GM12873 (cell line): ENCODE results near the gene ZNF18.

ENCODE experiments used
- TF ChIP-seq, protein P1 (sequence below): IDR thresholded peaks from 2 replicates; pipeline ENCODE4 v1.5.1; 2012; ENCODE audit warnings: low read depth, mild to moderate bottlenecking, moderate library complexity, low read length, control low read depth; ENCODE audit not compliant: insufficient read depth; ENCODE audit errors: missing control alignments

ZNF18 gene

DNA sequence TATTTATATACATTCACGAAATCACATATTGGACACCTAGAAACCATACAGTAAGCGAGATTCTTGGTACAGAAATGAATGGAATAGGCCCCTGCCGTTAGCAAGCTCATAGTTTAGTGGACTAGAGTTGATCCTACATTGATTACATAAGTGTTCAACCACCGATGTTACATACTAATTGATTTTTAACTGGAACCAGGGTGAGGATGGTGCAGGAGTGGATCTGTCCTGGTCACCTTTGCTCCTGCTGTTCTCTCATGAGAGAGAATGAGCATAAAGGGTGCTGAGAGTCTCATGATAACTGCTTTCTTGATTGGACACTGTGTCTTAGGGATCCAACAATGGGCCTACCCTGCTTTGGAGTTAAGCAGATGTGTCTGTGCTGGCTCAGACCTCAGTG is 37.3 kb upstream of the ZNF18 start:
- TF ChIP-seq, protein P1, sequence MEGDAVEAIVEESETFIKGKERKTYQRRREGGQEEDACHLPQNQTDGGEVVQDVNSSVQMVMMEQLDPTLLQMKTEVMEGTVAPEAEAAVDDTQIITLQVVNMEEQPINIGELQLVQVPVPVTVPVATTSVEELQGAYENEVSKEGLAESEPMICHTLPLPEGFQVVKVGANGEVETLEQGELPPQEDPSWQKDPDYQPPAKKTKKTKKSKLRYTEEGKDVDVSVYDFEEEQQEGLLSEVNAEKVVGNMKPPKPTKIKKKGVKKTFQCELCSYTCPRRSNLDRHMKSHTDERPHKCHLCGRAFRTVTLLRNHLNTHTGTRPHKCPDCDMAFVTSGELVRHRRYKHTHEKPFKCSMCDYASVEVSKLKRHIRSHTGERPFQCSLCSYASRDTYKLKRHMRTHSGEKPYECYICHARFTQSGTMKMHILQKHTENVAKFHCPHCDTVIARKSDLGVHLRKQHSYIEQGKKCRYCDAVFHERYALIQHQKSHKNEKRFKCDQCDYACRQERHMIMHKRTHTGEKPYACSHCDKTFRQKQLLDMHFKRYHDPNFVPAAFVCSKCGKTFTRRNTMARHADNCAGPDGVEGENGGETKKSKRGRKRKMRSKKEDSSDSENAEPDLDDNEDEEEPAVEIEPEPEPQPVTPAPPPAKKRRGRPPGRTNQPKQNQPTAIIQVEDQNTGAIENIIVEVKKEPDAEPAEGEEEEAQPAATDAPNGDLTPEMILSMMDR = no peak

DNA sequence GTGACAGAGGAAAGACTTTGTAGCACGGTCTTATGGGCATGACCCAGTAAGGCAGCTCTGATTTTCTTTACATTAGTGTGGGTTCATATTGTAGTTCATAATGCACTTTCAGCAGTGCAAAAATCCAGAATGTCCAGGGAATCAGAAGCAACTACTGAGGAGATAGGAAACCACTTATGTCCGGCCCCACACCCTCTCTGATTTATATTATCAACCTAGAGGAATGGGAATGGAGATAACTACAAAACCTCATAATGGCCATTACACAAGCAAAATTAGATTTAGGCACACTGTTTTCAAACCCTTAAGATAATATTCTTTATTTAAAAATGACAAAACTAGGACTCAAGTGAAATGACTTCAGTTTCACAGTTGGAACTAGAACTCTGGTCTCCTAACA is 31.3 kb upstream of the ZNF18 start:
- TF ChIP-seq, protein P1 = no peak

DNA sequence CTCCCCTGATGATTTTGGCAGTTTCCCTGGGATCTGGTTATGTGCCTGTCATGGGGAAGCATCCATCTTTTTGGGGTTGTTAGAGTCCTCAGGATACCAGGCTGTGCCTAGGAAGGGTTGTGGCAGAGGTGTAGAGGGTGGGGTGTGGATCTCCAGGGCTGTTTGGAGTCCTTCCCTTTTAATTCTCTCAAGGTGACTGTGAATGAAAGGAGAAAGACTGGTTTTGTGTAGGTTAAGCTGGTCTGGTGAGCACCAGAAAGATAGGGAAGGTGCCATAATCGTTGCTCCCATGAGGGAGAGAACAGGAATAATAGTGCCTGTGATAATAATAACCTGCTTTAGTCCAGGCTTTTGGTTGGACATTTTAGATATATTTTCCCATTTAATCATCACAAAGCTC is 30.4 kb upstream of the ZNF18 start:
- TF ChIP-seq, protein P1 = no peak

DNA sequence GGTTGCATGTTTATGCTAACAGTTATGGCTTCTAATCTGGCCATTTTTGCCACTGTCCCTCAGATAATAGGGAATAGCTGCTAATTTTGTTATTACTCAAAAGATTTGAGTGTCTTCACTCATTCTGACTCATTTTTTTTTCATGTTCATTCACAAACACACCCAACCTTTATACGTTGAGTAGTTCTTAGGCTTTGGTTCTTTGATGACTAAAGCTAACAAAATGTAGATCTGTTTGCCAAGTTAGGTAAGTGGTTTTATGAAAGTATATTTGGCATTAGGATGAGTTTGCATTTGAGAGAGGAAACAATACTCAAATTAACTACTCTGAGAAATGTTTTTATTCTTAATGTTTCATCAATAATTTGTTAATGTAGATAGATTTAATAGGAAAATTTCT is 27.1 kb upstream of the ZNF18 start:
- TF ChIP-seq, protein P1 = no peak

DNA sequence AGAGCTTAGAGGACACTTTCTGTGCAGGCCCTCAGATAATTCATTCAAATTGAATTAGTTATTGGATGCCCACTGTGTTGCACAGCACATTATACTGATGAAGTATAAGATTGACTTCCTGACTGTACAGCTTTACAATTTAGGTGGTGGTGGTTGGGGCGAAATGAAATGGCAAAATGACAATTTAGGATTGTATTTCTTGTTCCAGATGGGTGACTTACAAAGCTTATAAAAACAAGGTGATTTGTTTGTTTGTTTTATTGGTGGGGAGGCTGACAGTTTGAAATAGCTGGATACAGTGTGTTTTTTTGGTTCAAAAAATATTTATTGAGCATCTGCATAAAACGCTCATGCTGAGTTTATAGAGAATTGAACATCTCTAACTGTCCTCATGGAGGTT is 25.0 kb upstream of the ZNF18 start:
- TF ChIP-seq, protein P1 = no peak

DNA sequence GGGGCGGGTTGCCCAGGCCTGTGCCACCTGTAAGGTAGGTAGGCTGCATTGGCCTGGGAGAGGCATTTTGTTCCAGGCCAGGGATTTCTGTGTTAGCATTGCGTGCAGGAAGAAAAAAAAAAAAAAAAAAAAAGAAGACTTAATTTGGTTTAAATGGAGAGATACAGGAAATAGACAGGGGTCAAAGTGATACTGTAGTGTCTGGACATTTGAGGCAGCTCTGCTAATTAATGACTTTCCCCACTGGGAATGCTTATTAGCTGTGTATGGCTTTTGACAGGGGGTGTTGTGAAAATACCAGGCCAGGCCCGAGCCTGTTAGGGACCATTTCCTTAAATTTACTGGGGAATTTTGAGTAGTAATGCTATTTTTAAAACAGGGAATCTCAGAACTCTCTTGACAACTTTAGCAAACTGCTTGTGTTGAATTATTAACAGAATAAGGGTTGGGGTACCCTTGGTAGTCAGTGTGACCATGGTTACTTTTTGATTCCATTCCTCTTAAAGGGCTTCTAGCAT is 24.4 kb upstream of the ZNF18 start:
- TF ChIP-seq, protein P1 = no peak

DNA sequence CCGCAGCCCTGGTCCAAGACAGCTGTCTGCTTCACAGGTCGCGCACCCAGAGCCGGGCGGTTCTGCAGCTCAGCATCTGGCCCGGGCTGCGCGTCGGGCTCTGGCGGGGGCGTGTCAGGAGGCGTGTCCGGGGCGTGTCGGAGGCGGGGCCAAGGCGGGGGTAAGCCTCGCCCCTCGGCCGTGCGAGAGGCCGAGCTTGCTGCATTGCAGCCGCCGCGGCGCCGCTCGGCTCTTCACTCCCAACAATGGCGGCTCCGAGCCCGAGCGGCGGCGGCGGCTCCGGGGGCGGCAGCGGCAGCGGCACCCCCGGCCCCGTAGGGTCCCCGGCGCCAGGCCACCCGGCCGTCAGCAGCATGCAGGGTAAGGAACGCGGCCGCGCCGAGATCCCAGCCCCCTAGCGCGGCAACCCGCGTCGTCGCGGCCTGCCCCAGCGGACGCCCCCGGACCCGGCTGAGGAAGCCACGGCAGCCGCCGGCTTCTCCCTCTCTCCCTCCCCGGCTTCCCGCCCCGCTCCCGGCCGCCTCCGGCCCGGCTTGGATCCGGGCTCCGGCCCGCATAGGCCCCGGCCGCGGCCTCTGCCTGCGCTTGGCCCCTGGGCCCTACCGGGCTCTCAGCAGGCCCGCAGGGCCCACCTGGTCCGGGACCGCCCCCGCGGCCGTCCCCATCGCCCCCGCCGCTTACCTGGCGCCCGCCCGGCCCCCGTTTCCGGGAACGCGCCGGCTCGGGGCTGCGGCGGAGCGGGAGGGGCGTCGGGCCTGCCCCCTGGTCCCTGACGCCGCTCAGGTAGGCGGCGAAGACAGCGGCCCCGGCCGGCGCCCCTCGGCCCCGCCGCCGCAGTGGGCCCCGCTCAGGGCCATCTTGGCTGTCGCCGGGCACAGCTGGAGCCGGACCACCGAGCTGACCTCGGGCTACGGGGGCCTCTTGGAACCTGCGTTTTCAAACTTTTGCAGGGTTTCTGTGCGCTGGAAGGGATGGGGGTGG is 23.7 kb upstream of the ZNF18 start, which contains the start of gene MAP2K4:
Gene MAP2K4 (plus strand): TSS at position 236 of the 981 bp plus-strand sequence. CDS start 10 bp downstream, at position 246.
- TF ChIP-seq, protein P1 = no peak
